HUES64 (cell line): ENCODE results near the gene LNX1.
"Not testable (repeated sequence)": the region's sequence is repeated elsewhere in the genome, so short reads cannot be mapped to it uniquely, and the experiment has no call there.

ENCODE experiments used
- H3K27ac ChIP-seq: 2 replicates; pipeline ENCODE4 v1.7.0; 2013; ENCODE audit warnings: low read depth, low read length, inconsistent platforms
- H3K27me3 ChIP-seq: 2 replicates; pipeline ENCODE4 v1.6.1; 2013; ENCODE audit warnings: mild to moderate bottlenecking, low read length; ENCODE audit not compliant: insufficient read depth
- H3K36me3 ChIP-seq: 2 replicates; pipeline ENCODE4 v1.6.1; 2013; ENCODE audit warnings: mild to moderate bottlenecking, low read length; ENCODE audit not compliant: insufficient read depth
- H3K4me1 ChIP-seq: 2 replicates; pipeline ENCODE4 v1.6.1; 2013; ENCODE audit warnings: mild to moderate bottlenecking, low read length, moderate library complexity; ENCODE audit not compliant: insufficient read depth
- H3K4me3 ChIP-seq: 2 replicates; pipeline ENCODE4 v1.5.1; 2013; ENCODE audit warnings: mild to moderate bottlenecking, low read length, moderate library complexity
- H3K9ac ChIP-seq: 2 replicates; pipeline ENCODE4 v1.6.1; 2013; ENCODE audit warnings: mild to moderate bottlenecking, low read depth, low read length
- H3K9me3 ChIP-seq: 2 replicates; pipeline ENCODE4 v1.6.1; 2013; ENCODE audit warnings: low read depth, low read length; ENCODE audit not compliant: insufficient read depth
- WGBS: fragments of 150-250, 120-280 bp; methylation state at CpG from one replicate; pipeline ENCODE4 v1.1.7; 2013; ENCODE audit warnings: missing lambda C conversion rate; 5-methylcytosine and 5-hydroxymethylcytosine counted together

Gene LNX1

GRCh38 chr4:53424280-53424679, 167.0 kb downstream of the LNX1 start:
- Histone ChIP-seq H3K27ac (no peak overlapping the region), H3K9ac (no peak overlapping the region), H3K9me3 (no peaks in the 10 kb centered on the region), H3K36me3 (peaks cover 45% of the 10 kb centered on the region), H3K4me3 (no peak overlapping the region), H3K4me1 (no peaks in the 10 kb centered on the region), H3K27me3 (no peaks in the 10 kb centered on the region)

DNA sequence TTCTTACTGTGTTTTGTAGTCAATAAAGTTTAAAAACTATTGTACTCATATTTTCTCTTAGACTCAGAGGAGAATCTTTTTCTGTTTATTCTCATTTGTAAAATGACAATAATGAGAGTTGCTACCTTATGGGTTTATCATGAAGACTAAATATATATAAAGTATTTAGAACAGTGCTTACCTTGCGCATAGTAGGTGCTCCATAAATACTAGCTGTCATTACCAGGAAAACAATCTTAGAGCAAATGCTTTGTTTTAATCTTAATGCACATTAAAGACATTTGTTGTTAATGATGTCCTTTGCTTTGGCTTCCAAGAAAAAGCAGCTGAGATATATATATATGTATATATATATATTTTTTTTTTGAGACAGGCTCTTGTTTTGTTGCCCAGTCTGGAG, 168.9 kb downstream of the LNX1 start:
- WGBS: no CpG with 5 or more reads among the region's 1 CpG
- Histone ChIP-seq H3K9me3 (no peaks in the 10 kb centered on the region), H3K9ac (no peak overlapping the region), H3K27me3 (no peaks in the 10 kb centered on the region), H3K4me3 (no peak overlapping the region), H3K36me3 (peaks cover 40% of the 10 kb centered on the region), H3K27ac (no peak overlapping the region), H3K4me1 (no peaks in the 10 kb centered on the region)

- Histone ChIP-seq H3K36me3 (peaks cover 34% of the 10 kb centered on the region), H3K9ac (no peak overlapping the region), H3K27ac (no peak overlapping the region), H3K4me3 (no peak overlapping the region), H3K9me3 (no peaks in the 10 kb centered on the region), H3K4me1 (no peaks in the 10 kb centered on the region), H3K27me3 (no peaks in the 10 kb centered on the region)
- 89% methylated on average over 2 of the region's 2 CpGs for WGBS
Observed at GRCh38 chr4:53421791-53422190, 169.5 kb downstream of the LNX1 start.

DNA sequence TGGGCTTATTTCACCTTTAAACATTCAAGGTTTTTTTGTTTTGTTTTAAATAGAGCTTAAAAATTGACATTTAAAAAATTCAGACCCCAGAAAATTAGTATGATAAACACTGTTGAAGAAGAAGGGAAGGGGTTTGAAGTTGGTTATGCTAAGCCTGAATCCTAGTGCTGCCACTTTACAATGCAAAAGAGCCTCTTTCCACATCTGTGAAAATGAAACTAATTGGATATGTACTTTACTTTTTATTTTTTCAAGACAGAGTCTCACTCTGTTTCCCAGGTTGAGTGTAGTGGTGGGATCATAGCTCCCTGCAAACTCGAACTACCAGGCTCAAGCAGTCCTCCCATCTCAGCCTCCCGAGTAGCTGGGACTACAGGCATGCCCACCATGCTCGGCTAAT, 172.1 kb downstream of the LNX1 start:
- Histone ChIP-seq H3K27ac (no peak overlapping the region), H3K4me3 (no peak overlapping the region), H3K9ac (no peak overlapping the region), H3K36me3 (peaks cover 42% of the 10 kb centered on the region), H3K4me1 (no peaks in the 10 kb centered on the region), H3K27me3 (no peaks in the 10 kb centered on the region), H3K9me3 (no peaks in the 10 kb centered on the region)
- 100% methylated on average over 3 of the region's 3 CpGs for WGBS

DNA sequence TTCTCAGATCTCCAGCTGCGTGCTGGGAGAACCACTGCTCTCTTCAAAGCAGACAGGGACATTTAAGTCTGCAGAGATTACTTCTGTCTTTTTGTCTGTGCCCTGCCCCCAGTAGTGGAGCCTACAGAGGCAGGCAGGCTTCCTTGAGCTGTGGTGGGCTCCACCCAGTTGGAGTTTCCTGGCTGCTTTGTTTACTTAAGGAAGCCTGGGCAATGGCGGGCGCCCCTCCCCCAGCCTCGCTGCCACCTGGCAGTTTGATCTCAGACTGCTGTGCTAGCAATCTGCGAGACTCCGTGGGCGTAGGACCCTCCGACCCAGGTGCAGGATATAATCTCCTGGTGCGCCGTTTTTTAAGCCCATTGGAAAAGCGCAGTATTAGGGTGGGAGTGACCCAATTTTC, 181.8 kb downstream of the LNX1 start:
- peaks cover 12% of the 10 kb centered on the region for H3K36me3 ChIP-seq
- not testable (repeated sequence) for H3K27ac ChIP-seq, H3K4me3 ChIP-seq, H3K9me3 ChIP-seq, H3K4me1 ChIP-seq, H3K9ac ChIP-seq, H3K27me3 ChIP-seq
- WGBS: 96% methylated on average over 11 of the region's 11 CpGs
